Activated naive CD8-positive, alpha-beta T cell treated with anti-CD3 and anti-CD28 coated beads, Interleukin-2, amount 50 U/mL, for 16 hours (primary cell): ENCODE data around the gene VAV2.

Source experiments
- DNase-seq: peaks from one replicate; pipeline ENCODE4 v3.0.0-alpha.2; 2020; ENCODE audit warnings: low read depth, low spot score

Gene VAV2

GRCh38 chr9:133728856-133729616, 263.1 kb downstream of the VAV2 start:
- no peak for DNase-seq

GRCh38 chr9:133727876-133728441, 264.2 kb downstream of the VAV2 start:
- no peak for DNase-seq

- DNase-seq: no peak
Measured at GRCh38 chr9:133727277-133727875, 264.7 kb downstream of the VAV2 start.

GRCh38 chr9:133726401-133727276, 265.5 kb downstream of the VAV2 start:
- peak; percentile 37 for DNase-seq

GRCh38 chr9:133725886-133726285, 266.2 kb downstream of the VAV2 start:
- no peak for DNase-seq

GRCh38 chr9:133718563-133719315, 273.4 kb downstream of the VAV2 start:
- DNase-seq: no peak

GRCh38 chr9:133717113-133718031, 274.8 kb downstream of the VAV2 start:
- no peak for DNase-seq

- DNase-seq: no peak
Measured at GRCh38 chr9:133716564-133717112, 275.5 kb downstream of the VAV2 start.

GRCh38 chr9:133715866-133716563, 276.1 kb downstream of the VAV2 start:
- no peak for DNase-seq

GRCh38 chr9:133715295-133715865, 276.7 kb downstream of the VAV2 start:
- DNase-seq: no peak

GRCh38 chr9:133714606-133715294, 277.4 kb downstream of the VAV2 start:
- DNase-seq: no peak

- no peak for DNase-seq
Measured at GRCh38 chr9:133713960-133714495, 278.1 kb downstream of the VAV2 start.

- DNase-seq: no peak
Measured at GRCh38 chr9:133713150-133713959, 278.8 kb downstream of the VAV2 start.

GRCh38 chr9:133712221-133713100, 279.7 kb downstream of the VAV2 start:
- DNase-seq: no peak
